Mesothelial cell of epicardium (in vitro differentiated cells): ENCODE data around the gene CROCC2. TPM values are rescaled to one million over a fixed set of nuclear protein-coding genes. Genes with fewer than 3 reads are reported as not detected.

Experiments
- DNase-seq, 2 experiments: peaks; one replicate each; pipeline ENCODE4 v3.0.0; 2021; ENCODE audit warnings: low spot score in 2 of 2; ENCODE audit not compliant: unreplicated experiment in 2 of 2
- H3K27ac Mint-ChIP-seq: 2 replicates; pipeline ENCODE4 v1.8.0; 2021; ENCODE audit warnings: mixed read lengths
- H3K27me3 Mint-ChIP-seq: 2 replicates; pipeline ENCODE4 v1.8.0; 2021; ENCODE audit warnings: low read depth, mixed read lengths
- H3K36me3 Mint-ChIP-seq: 2 replicates; pipeline ENCODE4 v1.8.0; 2021; ENCODE audit warnings: mixed read lengths
- H3K4me1 Mint-ChIP-seq: 2 replicates; pipeline ENCODE4 v1.8.0; 2021; ENCODE audit warnings: mixed read lengths
- H3K4me3 Mint-ChIP-seq: 2 replicates; pipeline ENCODE4 v1.8.0; 2021; ENCODE audit warnings: mild to moderate bottlenecking, moderate library complexity, mixed read lengths
- H3K9me3 Mint-ChIP-seq: 2 replicates; pipeline ENCODE4 v1.8.0; 2021; ENCODE audit warnings: mixed read lengths
- CTCF ChIP-seq: fragments of 200-600 bp; sonication (generic); IDR thresholded peaks from one replicate; pipeline ENCODE4 v1.5.0; 2021; ENCODE audit warnings: antibody characterized with exemption; ENCODE audit not compliant: unreplicated experiment
- total RNA-seq: library from RNA; stranded (reverse); gene quantifications from 3 replicates; pipeline ENCODE4 v1.2.1, GENCODE V29; 2021

The CROCC2 gene
- total RNA-seq, 1 donor from 2014 or later = 0.16 TPM

GRCh38 chr2:240896871-240897692 is 9.1 kb upstream of the CROCC2 start:
- no peaks in the 10 kb centered on the region for H3K36me3 Mint-ChIP-seq
- H3K27me3 Mint-ChIP-seq = no peaks in the 10 kb centered on the region
- no peak for TF ChIP-seq CTCF
- H3K4me1 Mint-ChIP-seq = peaks cover 24% of the 10 kb centered on the region
- H3K9me3 Mint-ChIP-seq = peaks cover 6% of the 10 kb centered on the region
- H3K27ac Mint-ChIP-seq = no peak overlapping the region
- no peak for DNase-seq
- no peak overlapping the region for H3K4me3 Mint-ChIP-seq

GRCh38 chr2:240898108-240898730 is 7.9 kb upstream of the CROCC2 start:
- H3K4me1 Mint-ChIP-seq = peaks cover 24% of the 10 kb centered on the region
- peaks cover 6% of the 10 kb centered on the region for H3K9me3 Mint-ChIP-seq
- no peak for DNase-seq
- no peak for TF ChIP-seq CTCF
- H3K27me3 Mint-ChIP-seq = no peaks in the 10 kb centered on the region
- H3K27ac Mint-ChIP-seq = peak overlapping the region; percentile 18
- H3K4me3 Mint-ChIP-seq = no peak overlapping the region
- H3K36me3 Mint-ChIP-seq = no peaks in the 10 kb centered on the region

- Mint-ChIP-seq H3K4me1 (peaks cover 18% of the 10 kb centered on the region), H3K27ac (peak overlapping the region; percentile 18), H3K4me3 (no peak overlapping the region), H3K36me3 (no peaks in the 10 kb centered on the region), H3K27me3 (no peaks in the 10 kb centered on the region), H3K9me3 (peaks cover 6% of the 10 kb centered on the region)
- no peak for DNase-seq
- no peak for TF ChIP-seq CTCF
These were observed 7.2 kb upstream of the CROCC2 start for GRCh38 chr2:240898731-240899467.

- H3K9me3 Mint-ChIP-seq = peaks cover 6% of the 10 kb centered on the region
- no peak for TF ChIP-seq CTCF
- no peaks in the 10 kb centered on the region for H3K27me3 Mint-ChIP-seq
- no peak overlapping the region for H3K4me3 Mint-ChIP-seq
- peaks cover 17% of the 10 kb centered on the region for H3K4me1 Mint-ChIP-seq
- no peaks in the 10 kb centered on the region for H3K36me3 Mint-ChIP-seq
- DNase-seq = no peak
- no peak overlapping the region for H3K27ac Mint-ChIP-seq
These were observed 6.7 kb upstream of the CROCC2 start for GRCh38 chr2:240899468-240899865.

- no peak overlapping the region for H3K27ac Mint-ChIP-seq
- peaks cover 13% of the 10 kb centered on the region for H3K4me1 Mint-ChIP-seq
- H3K4me3 Mint-ChIP-seq = no peak overlapping the region
- TF ChIP-seq CTCF = no peak
- no peaks in the 10 kb centered on the region for H3K36me3 Mint-ChIP-seq
- H3K9me3 Mint-ChIP-seq = peaks cover 6% of the 10 kb centered on the region
- no peak for DNase-seq
- no peaks in the 10 kb centered on the region for H3K27me3 Mint-ChIP-seq
These were observed 5.8 kb upstream of the CROCC2 start for GRCh38 chr2:240900141-240900860.
